GM18951 (cell line): ENCODE measurements around the gene PDE9A.

Experiments used
- POLR2A ChIP-seq: IDR thresholded peaks from 4 replicates; pipeline ENCODE4 v1.6.1; 2011; ENCODE audit warnings: mild to moderate bottlenecking; ENCODE audit not compliant: insufficient read length, insufficient read depth; ENCODE audit errors: extremely low read depth
- in situ Hi-C: fragments of 300-500 bp; cut with MboI; formaldehyde crosslinking; loops from one replicate; pipeline ENCODE4 v1.12.0; 2022; ENCODE audit warnings: low sequenced_read_pairs, mixed read lengths, inconsistent platforms; ENCODE audit not compliant: unreplicated experiment

PDE9A gene

GRCh38 chr21:42671778-42672593 lies 18.6 kb downstream of the PDE9A start:
- in situ Hi-C loops: no loop called here
- no peak for TF ChIP-seq POLR2A

GRCh38 chr21:42672699-42673458 lies 19.5 kb downstream of the PDE9A start:
- TF ChIP-seq POLR2A: no peak
- in situ Hi-C loops: no loop called here

GRCh38 chr21:42673633-42674328 lies 20.4 kb downstream of the PDE9A start:
- in situ Hi-C loops: no loop called here

GRCh38 chr21:42674351-42674940 lies 21.0 kb downstream of the PDE9A start:
- no peak for TF ChIP-seq POLR2A
- in situ Hi-C loops: no loop called here

More at GRCh38 chr21:42673633-42674328, 20.4 kb downstream of the PDE9A start:
- no peak for TF ChIP-seq POLR2A

- TF ChIP-seq POLR2A: no peak
- in situ Hi-C loops: no loop called here
These were observed 22.0 kb downstream of the PDE9A start for GRCh38 chr21:42675403-42675802.

- in situ Hi-C loops: no loop called here
- TF ChIP-seq POLR2A: no peak
These were observed 23.4 kb downstream of the PDE9A start for GRCh38 chr21:42676808-42677207.

GRCh38 chr21:42677339-42678321 lies 24.2 kb downstream of the PDE9A start:
- no peak for TF ChIP-seq POLR2A
- in situ Hi-C loops: no loop called here

GRCh38 chr21:42678618-42679295 lies 25.3 kb downstream of the PDE9A start:
- TF ChIP-seq POLR2A: no peak
- in situ Hi-C loops: no loop called here

- TF ChIP-seq POLR2A: no peak
- in situ Hi-C loops: no loop called here
These were observed 26.1 kb downstream of the PDE9A start for GRCh38 chr21:42679319-42680057.

GRCh38 chr21:42680058-42680330 lies 26.6 kb downstream of the PDE9A start:
- TF ChIP-seq POLR2A: no peak
- in situ Hi-C loops: no loop called here

GRCh38 chr21:42680429-42680828 lies 27.0 kb downstream of the PDE9A start:
- in situ Hi-C loops: no loop called here

More at GRCh38 chr21:42680429-42680828, 27.0 kb downstream of the PDE9A start:
- TF ChIP-seq POLR2A: no peak
